GM19468 (cell line): Measurements from ENCODE around the gene CCDC43.

Experiments
- ATAC-seq: cut with Tn5 transposase; IDR thresholded peaks from one replicate; pipeline ENCODE4 v1.9.1; 2021; ENCODE audit warnings: mild to moderate bottlenecking, moderate library complexity, moderate number of reproducible peaks; ENCODE audit not compliant: unreplicated experiment; ENCODE audit errors: extremely low read depth

CCDC43 gene

GRCh38 chr17:44628243-44629188, 61.1 kb downstream of the CCDC43 start:
- ATAC-seq, result no peak

GRCh38 chr17:44627513-44628242, 61.9 kb downstream of the CCDC43 start:
- no peak for ATAC-seq
